ENCODE data around the gene ADAMTSL5. TPM values are rescaled to one million over a fixed set of nuclear protein-coding genes. Genes with fewer than 3 reads are reported as not detected.

The ADAMTSL5 gene
- total and polyA plus RNA-seq, 2 of the 13 experiments (the other 11 are each of a cell fraction or from before 2014, with no cell fraction given) = 0.60 to 2.7 TPM

GRCh38 chr19:1490311-1491113 is 22.3 kb downstream of the ADAMTSL5 start, which contains the start of gene PCSK4 (continued):
- no peak for TF ChIP-seq THRA (CRISPR knock-in tag; IDR thresholded peaks at IDR 0.05; ENCODE audit: borderline replicate concordance)
- peak; percentile 58; the same call in 1 of the 2 replicates for TF ChIP-seq ZHX1 (CRISPR knock-in tag; IDR thresholded peaks at IDR 0.05; ENCODE audit: low read depth)
- no peak; the same call in 1 of the 2 replicates for TF ChIP-seq EEA1 (CRISPR knock-in tag; IDR thresholded peaks at IDR 0.05; ENCODE audit: borderline replicate concordance)
- TF ChIP-seq TRAFD1 (CRISPR knock-in tag; IDR thresholded peaks at IDR 0.05; ENCODE audit: borderline replicate concordance) = peak; percentile 23; the same call in 1 of the 2 replicates
- no peak for TF ChIP-seq MBD4 (IDR thresholded peaks at IDR 0.05; ENCODE audit: borderline replicate concordance, low read length)
- no peak for TF ChIP-seq ZNF282 (IDR thresholded peaks at IDR 0.05; ENCODE audit: partially characterized antibody)
- no peak for TF ChIP-seq STAG1 (CRISPR knock-in tag; IDR thresholded peaks at IDR 0.05)
- no peak; the same call in 1 of the 2 replicates for TF ChIP-seq ZFY (CRISPR knock-in tag; IDR thresholded peaks at IDR 0.05)
- TF ChIP-seq ZNF841 (CRISPR knock-in tag; IDR thresholded peaks at IDR 0.05; ENCODE audit: borderline replicate concordance) = no peak
- TF ChIP-seq SIX4 (CRISPR knock-in tag; IDR thresholded peaks at IDR 0.05) = no peak
- no peak for TF ChIP-seq GPBP1L1 (CRISPR knock-in tag; IDR thresholded peaks at IDR 0.05)
- TF ChIP-seq CHCHD3 (CRISPR knock-in tag; IDR thresholded peaks at IDR 0.05) = no peak
- no peak for TF ChIP-seq ZBTB46 (CRISPR knock-in tag; IDR thresholded peaks at IDR 0.05; ENCODE audit: borderline replicate concordance)
- TF ChIP-seq ZKSCAN8 (CRISPR knock-in tag; IDR thresholded peaks at IDR 0.05; ENCODE audit: borderline replicate concordance) = no peak; the same call in 1 of the 2 replicates
- TF ChIP-seq RNF2 (conservative IDR thresholded peaks at IDR 0.05; ENCODE audit: low read depth) = no peak; the same call in 1 of the 2 replicates
- peak; percentile 22; the same call in 1 of the 2 replicates for TF ChIP-seq HCFC1 (IDR thresholded peaks at IDR 0.05; ENCODE audit: low read depth, low read length)
- TF ChIP-seq TFDP2 (CRISPR knock-in tag; IDR thresholded peaks at IDR 0.05) = peak; percentile 76
- TF ChIP-seq HDAC2 (CRISPR knock-in tag; IDR thresholded peaks at IDR 0.05) = peak; percentile 54; the same call in 1 of the 2 replicates

All from HepG2 (cell line).